NT2/D1 (cell line): ENCODE measurements around the gene TIPARP.

Experiments
- DNase-seq: peaks from one replicate; pipeline ENCODE4 v3.0.0-alpha.2; 2011; ENCODE audit warnings: low read depth, low spot score
- H3K27me3 ChIP-seq: 2 replicates; pipeline ENCODE4 v1.6.0; 2011; ENCODE audit warnings: mild to moderate bottlenecking; ENCODE audit not compliant: insufficient read length, insufficient read depth
- H3K36me3 ChIP-seq: 2 replicates; pipeline ENCODE4 v1.6.1; 2011; ENCODE audit warnings: mild to moderate bottlenecking, low read length, mixed read lengths; ENCODE audit not compliant: insufficient read depth, insufficient read length
- H3K4me1 ChIP-seq: 2 replicates; pipeline ENCODE4 v1.5.1; 2011; ENCODE audit not compliant: insufficient read depth, insufficient read length
- H3K4me3 ChIP-seq: 2 replicates; pipeline ENCODE4 v1.5.1; 2011; ENCODE audit warnings: low read depth; ENCODE audit not compliant: insufficient read length
- H3K9ac ChIP-seq: 2 replicates; pipeline ENCODE4 v1.6.0; 2011; ENCODE audit warnings: low read depth; ENCODE audit not compliant: insufficient read length
- H3K9me3 ChIP-seq: 2 replicates; pipeline ENCODE4 v1.5.1; 2011; ENCODE audit warnings: mild to moderate bottlenecking, low read length; ENCODE audit not compliant: insufficient read depth
- SUZ12 ChIP-seq: IDR thresholded peaks from 2 replicates; pipeline ENCODE4 v1.6.1; 2011; ENCODE audit not compliant: insufficient read length, insufficient read depth; ENCODE audit errors: extremely low read depth
- YY1 ChIP-seq: IDR thresholded peaks from 2 replicates; pipeline ENCODE4 v1.6.1; 2011; ENCODE audit not compliant: insufficient read length, insufficient read depth
- ZNF274 ChIP-seq: IDR thresholded peaks from 2 replicates; pipeline ENCODE4 v1.6.1; 2011; ENCODE audit warnings: mild to moderate bottlenecking, low read depth, low read length

The TIPARP gene

GRCh38 chr3:156720826-156721225, 46.4 kb downstream of the TIPARP start:
- no peak for TF ChIP-seq ZNF274
- TF ChIP-seq YY1 = no peak
- TF ChIP-seq SUZ12 = no peak
- Histone ChIP-seq H3K9ac (no peak overlapping the region), H3K9me3 (no peaks in the 10 kb centered on the region), H3K36me3 (no peaks in the 10 kb centered on the region), H3K4me3 (no peak overlapping the region), H3K4me1 (peaks cover 4% of the 10 kb centered on the region), H3K27me3 (no peaks in the 10 kb centered on the region)
- DNase-seq = no peak

GRCh38 chr3:156721687-156722618, 47.6 kb downstream of the TIPARP start:
- Histone ChIP-seq H3K27me3 (no peaks in the 10 kb centered on the region), H3K9ac (no peak overlapping the region), H3K36me3 (no peaks in the 10 kb centered on the region), H3K4me1 (peaks cover 4% of the 10 kb centered on the region), H3K9me3 (no peaks in the 10 kb centered on the region), H3K4me3 (no peak overlapping the region)
- no peak for TF ChIP-seq ZNF274
- TF ChIP-seq YY1 = no peak
- no peak for TF ChIP-seq SUZ12
- DNase-seq = no peak

- Histone ChIP-seq H3K4me1 (peaks cover 4% of the 10 kb centered on the region), H3K27me3 (no peaks in the 10 kb centered on the region), H3K9ac (no peak overlapping the region), H3K36me3 (no peaks in the 10 kb centered on the region), H3K9me3 (no peaks in the 10 kb centered on the region), H3K4me3 (no peak overlapping the region)
- TF ChIP-seq ZNF274 (no peak), SUZ12 (no peak), YY1 (no peak)
- no peak for DNase-seq
Measured at GRCh38 chr3:156723182-156723619, 48.8 kb downstream of the TIPARP start.

- DNase-seq = no peak
- peaks cover 4% of the 10 kb centered on the region for H3K4me1 ChIP-seq
- H3K9ac ChIP-seq = no peak overlapping the region
- H3K36me3 ChIP-seq = no peaks in the 10 kb centered on the region
- no peaks in the 10 kb centered on the region for H3K9me3 ChIP-seq
- no peak overlapping the region for H3K4me3 ChIP-seq
- TF ChIP-seq ZNF274 = no peak
- no peak for TF ChIP-seq SUZ12
- TF ChIP-seq YY1 = no peak
- H3K27me3 ChIP-seq = no peaks in the 10 kb centered on the region
Measured at GRCh38 chr3:156725682-156726081, 51.3 kb downstream of the TIPARP start.

- Histone ChIP-seq H3K27me3 (no peaks in the 10 kb centered on the region), H3K4me1 (peaks cover 4% of the 10 kb centered on the region), H3K9me3 (no peaks in the 10 kb centered on the region), H3K4me3 (no peak overlapping the region), H3K36me3 (no peaks in the 10 kb centered on the region), H3K9ac (no peak overlapping the region)
- TF ChIP-seq SUZ12 (no peak), YY1 (no peak), ZNF274 (no peak)
- DNase-seq = no peak
Measured at GRCh38 chr3:156726456-156726855, 52.1 kb downstream of the TIPARP start.

- Histone ChIP-seq H3K27me3 (no peaks in the 10 kb centered on the region), H3K9ac (no peak overlapping the region), H3K4me1 (peaks cover 4% of the 10 kb centered on the region), H3K9me3 (no peaks in the 10 kb centered on the region), H3K36me3 (no peaks in the 10 kb centered on the region), H3K4me3 (no peak overlapping the region)
- no peak for DNase-seq
- TF ChIP-seq YY1 (no peak), ZNF274 (no peak), SUZ12 (no peak)
Measured at GRCh38 chr3:156727519-156728205, 53.3 kb downstream of the TIPARP start.
